ENCODE results near the gene OPCML.

- no peak for TF ChIP-seq CTCF (IDR thresholded peaks at IDR 0.05)
- TF ChIP-seq ZFX (IDR thresholded peaks at IDR 0.05; ENCODE audit: borderline replicate concordance), result no peak
Measured at GRCh38 chr11:132878111-132878510, 654.2 kb downstream of the OPCML start.
